ENCODE data around the gene FAM110A.

DNA sequence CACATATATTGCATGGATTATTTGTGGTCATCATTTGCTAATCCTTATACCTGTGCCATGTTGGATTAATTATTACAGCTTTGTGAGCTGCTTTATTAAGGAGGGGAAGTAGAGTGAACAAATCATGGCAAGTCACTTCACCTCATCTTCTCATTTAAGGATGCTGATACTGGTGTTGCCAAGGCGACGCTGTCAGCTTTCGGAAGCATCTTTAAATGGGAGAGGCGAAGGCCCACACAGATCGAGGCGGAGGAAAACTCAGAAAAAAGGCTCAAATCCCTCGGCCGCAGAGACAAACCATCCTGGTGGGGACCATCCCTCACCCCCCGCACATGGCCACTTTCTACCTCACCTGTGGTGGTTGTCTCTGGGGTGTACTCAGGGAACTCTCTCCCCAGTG is 34.8 kb downstream of the FAM110A start:
- TF ChIP-seq TAF1 (IDR thresholded peaks at IDR 0.05; ENCODE audit: borderline replicate concordance, low read depth, low read length), result no peak
- TF ChIP-seq POLR2A (IDR thresholded peaks at IDR 0.05; ENCODE audit: low read depth, low read length), result no peak
- TF ChIP-seq POLR2AphosphoS5 (IDR thresholded peaks at IDR 0.05; ENCODE audit: low read depth, low read length), result no peak
